Osteoblast (primary cell): ENCODE results near the gene YWHAB. TPM values are rescaled to one million over a fixed set of nuclear protein-coding genes. Genes with fewer than 3 reads are reported as not detected.

Experiments
- DNase-seq: peaks from one replicate; pipeline ENCODE4 v3.0.0; 2011; ENCODE audit warnings: low spot score, mixed read lengths; ENCODE audit not compliant: insufficient read length; ENCODE audit errors: missing footprints
- H2AFZ ChIP-seq: 2 replicates; pipeline ENCODE4 v1.6.0; 2011; ENCODE audit warnings: mild to moderate bottlenecking, low read length
- H3K27ac ChIP-seq: 2 replicates; pipeline ENCODE4 v1.5.1; 2011; ENCODE audit warnings: mild to moderate bottlenecking, low read depth, low read length, moderate library complexity
- H3K27me3 ChIP-seq: 2 replicates; pipeline ENCODE4 v1.6.0; 2012; ENCODE audit warnings: mild to moderate bottlenecking, control low read depth, inconsistent platforms, low read length, moderate library complexity; ENCODE audit not compliant: insufficient read depth
- H3K36me3 ChIP-seq: 2 replicates; pipeline ENCODE4 v1.5.1; 2011; ENCODE audit warnings: mild to moderate bottlenecking, low read length, control low read depth, moderate library complexity; ENCODE audit not compliant: insufficient read depth
- H3K4me1 ChIP-seq: 2 replicates; pipeline ENCODE4 v1.5.1; 2011; ENCODE audit warnings: mild to moderate bottlenecking, low read length, control low read depth, moderate library complexity; ENCODE audit not compliant: insufficient read depth
- H3K4me2 ChIP-seq: 2 replicates; pipeline ENCODE4 v1.6.0; 2011; ENCODE audit warnings: mild to moderate bottlenecking, low read length; ENCODE audit not compliant: insufficient read depth
- H3K4me3 ChIP-seq: fragments of 200-600 bp; sonication (generic); 3 replicates; pipeline ENCODE4 v1.5.1; 2012; ENCODE audit warnings: mild to moderate bottlenecking, low read length, inconsistent platforms; ENCODE audit not compliant: insufficient read depth
- H3K79me2 ChIP-seq: 2 replicates; pipeline ENCODE4 v1.6.0; 2012; ENCODE audit warnings: mild to moderate bottlenecking, low read length, control low read depth, inconsistent platforms; ENCODE audit not compliant: insufficient read depth
- H3K9me3 ChIP-seq: 2 replicates; pipeline ENCODE4 v1.5.1; 2011; ENCODE audit warnings: low read depth, low read length, control low read depth
- H4K20me1 ChIP-seq: 2 replicates; pipeline ENCODE4 v1.6.0; 2012; ENCODE audit warnings: mild to moderate bottlenecking, low read length, control low read depth; ENCODE audit not compliant: insufficient read depth
- total RNA-seq: library from RNA; depleted of rRNA; stranded (reverse); fragments of >200 nt; gene quantifications from 2 replicates; pipeline ENCODE4 v1.2.3, GENCODE V29; 2012
- TF ChIP-seq, protein P1 (sequence below): IDR thresholded peaks from 2 replicates; pipeline ENCODE4 v1.5.1; 2011; ENCODE audit warnings: mild to moderate bottlenecking, low read depth, low read length, moderate library complexity; ENCODE audit errors: extremely low read depth

YWHAB gene
- total RNA-seq, 1 donor = 121 TPM

DNA sequence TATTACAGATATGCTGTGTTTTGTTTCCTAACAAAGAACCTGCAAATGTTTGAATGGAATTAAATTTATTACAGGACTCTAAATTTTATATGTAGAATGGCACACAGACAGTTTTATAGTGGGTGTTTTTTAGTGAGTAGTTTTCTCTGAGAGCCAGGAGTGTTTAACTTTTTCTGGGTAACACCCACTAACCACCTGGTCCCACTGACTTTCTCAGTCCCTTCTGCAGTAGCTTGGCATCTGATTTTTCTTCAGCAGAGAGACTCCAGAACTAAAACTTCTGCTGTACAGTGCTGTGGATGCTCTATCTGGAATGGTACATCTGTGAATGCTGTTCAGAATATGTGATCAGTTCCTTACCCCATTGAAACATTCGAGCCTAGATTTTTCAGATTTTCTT is 6.3 kb downstream of the YWHAB start:
- Histone ChIP-seq H3K4me2 (no peak overlapping the region), H3K4me1 (peaks cover 28% of the 10 kb centered on the region), H3K4me3 (no peak overlapping the region), H3K27ac (no peak overlapping the region), H3K79me2 (peaks cover 98% of the 10 kb centered on the region), H2AFZ (no peak overlapping the region), H3K27me3 (no peaks in the 10 kb centered on the region), H4K20me1 (peaks cover 81% of the 10 kb centered on the region), H3K36me3 (peaks cover 7% of the 10 kb centered on the region), H3K9me3 (no peaks in the 10 kb centered on the region)
- TF ChIP-seq, protein P1, sequence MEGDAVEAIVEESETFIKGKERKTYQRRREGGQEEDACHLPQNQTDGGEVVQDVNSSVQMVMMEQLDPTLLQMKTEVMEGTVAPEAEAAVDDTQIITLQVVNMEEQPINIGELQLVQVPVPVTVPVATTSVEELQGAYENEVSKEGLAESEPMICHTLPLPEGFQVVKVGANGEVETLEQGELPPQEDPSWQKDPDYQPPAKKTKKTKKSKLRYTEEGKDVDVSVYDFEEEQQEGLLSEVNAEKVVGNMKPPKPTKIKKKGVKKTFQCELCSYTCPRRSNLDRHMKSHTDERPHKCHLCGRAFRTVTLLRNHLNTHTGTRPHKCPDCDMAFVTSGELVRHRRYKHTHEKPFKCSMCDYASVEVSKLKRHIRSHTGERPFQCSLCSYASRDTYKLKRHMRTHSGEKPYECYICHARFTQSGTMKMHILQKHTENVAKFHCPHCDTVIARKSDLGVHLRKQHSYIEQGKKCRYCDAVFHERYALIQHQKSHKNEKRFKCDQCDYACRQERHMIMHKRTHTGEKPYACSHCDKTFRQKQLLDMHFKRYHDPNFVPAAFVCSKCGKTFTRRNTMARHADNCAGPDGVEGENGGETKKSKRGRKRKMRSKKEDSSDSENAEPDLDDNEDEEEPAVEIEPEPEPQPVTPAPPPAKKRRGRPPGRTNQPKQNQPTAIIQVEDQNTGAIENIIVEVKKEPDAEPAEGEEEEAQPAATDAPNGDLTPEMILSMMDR = no peak
- no peak for DNase-seq

DNA sequence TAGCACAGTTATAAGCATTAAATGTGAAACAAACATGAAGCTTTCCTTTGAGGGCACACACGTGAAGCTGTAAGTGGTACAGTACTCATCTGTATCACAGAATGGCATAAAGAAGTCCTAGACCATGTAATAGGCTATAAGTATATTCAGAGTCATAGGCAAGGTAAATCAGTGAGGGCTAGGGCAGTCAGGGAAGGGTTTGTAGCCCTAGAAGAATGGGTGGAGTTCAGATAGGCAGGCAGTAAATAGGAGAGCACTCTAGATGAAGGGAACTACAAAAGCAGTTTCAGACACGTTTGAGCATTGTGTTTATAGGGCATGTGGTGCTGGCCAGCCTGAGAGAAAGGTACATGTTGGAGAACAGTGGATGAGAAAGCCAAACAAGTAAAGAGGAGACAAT is 9.5 kb downstream of the YWHAB start:
- Histone ChIP-seq H3K79me2 (peaks cover 98% of the 10 kb centered on the region), H3K9me3 (no peaks in the 10 kb centered on the region), H3K4me3 (no peak overlapping the region), H3K36me3 (peaks cover 7% of the 10 kb centered on the region), H4K20me1 (peaks cover 76% of the 10 kb centered on the region), H2AFZ (no peak overlapping the region), H3K27me3 (no peaks in the 10 kb centered on the region), H3K27ac (no peak overlapping the region), H3K4me2 (no peak overlapping the region), H3K4me1 (peaks cover 10% of the 10 kb centered on the region)
- no peak for DNase-seq
- TF ChIP-seq, protein P1 = no peak

DNA sequence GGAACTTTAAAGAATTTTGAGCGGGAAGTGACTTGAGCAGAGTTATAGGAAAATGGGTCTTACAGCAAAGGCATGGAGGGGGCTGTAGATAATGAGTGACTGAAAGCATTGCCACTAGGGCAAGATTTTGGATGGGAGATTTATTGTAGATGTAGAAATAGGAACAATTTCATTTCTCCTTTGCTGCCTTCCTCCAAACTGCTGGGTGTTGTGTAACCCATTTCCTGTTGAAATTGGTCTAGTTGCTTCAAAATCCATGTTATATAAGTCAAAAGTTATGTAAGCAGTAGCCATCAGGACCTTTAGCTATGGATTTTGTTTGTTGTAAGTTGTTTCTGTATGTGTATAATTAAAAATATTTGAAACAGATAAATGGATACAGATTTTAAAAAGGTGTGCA is 11.1 kb downstream of the YWHAB start:
- no peak overlapping the region for H2AFZ ChIP-seq
- H3K79me2 ChIP-seq = peaks cover 100% of the 10 kb centered on the region
- peak overlapping the region; percentile 20 for H3K4me2 ChIP-seq
- H3K9me3 ChIP-seq = no peaks in the 10 kb centered on the region
- peaks cover 82% of the 10 kb centered on the region for H4K20me1 ChIP-seq
- TF ChIP-seq, protein P1 = no peak
- H3K27ac ChIP-seq = no peak overlapping the region
- H3K27me3 ChIP-seq = no peaks in the 10 kb centered on the region
- no peak for DNase-seq
- peaks cover 14% of the 10 kb centered on the region for H3K36me3 ChIP-seq
- H3K4me1 ChIP-seq = peaks cover 13% of the 10 kb centered on the region
- H3K4me3 ChIP-seq = no peak overlapping the region

DNA sequence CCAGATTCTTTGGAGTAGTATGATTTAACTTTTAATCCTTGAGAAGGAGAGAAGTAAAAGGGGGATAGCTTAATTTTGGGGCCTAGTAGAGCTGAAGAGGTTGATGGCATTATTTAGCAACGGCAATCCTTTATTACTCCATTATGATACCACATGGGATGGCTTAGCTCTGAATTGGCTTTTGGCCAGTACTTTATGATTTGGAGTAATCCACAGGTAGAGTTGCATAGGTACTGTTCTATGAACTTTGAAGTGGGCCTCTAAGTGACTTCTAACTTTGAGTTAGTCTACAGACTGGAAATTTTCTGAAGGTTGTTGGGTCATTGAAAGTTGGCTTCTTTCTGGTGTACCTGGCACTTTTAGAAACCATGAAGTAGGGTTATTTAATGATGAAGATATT is 11.6 kb downstream of the YWHAB start:
- Histone ChIP-seq H4K20me1 (peaks cover 81% of the 10 kb centered on the region), H3K79me2 (peaks cover 100% of the 10 kb centered on the region), H3K4me2 (no peak overlapping the region), H3K27ac (no peak overlapping the region), H2AFZ (no peak overlapping the region), H3K27me3 (no peaks in the 10 kb centered on the region), H3K4me1 (peaks cover 17% of the 10 kb centered on the region), H3K4me3 (no peak overlapping the region), H3K9me3 (no peaks in the 10 kb centered on the region), H3K36me3 (peaks cover 19% of the 10 kb centered on the region)
- TF ChIP-seq, protein P1 = no peak
- no peak for DNase-seq
